ENCODE data around the gene NLRP1. TPM values are rescaled to one million over a fixed set of nuclear protein-coding genes. Genes with fewer than 3 reads are reported as not detected.
A peak's percentile ranks its signal among the peaks of the same experiment; 100 is the strongest.

The NLRP1 gene
- total RNA-seq, 1 donor from 2014 or later: 51.4 TPM

DNA sequence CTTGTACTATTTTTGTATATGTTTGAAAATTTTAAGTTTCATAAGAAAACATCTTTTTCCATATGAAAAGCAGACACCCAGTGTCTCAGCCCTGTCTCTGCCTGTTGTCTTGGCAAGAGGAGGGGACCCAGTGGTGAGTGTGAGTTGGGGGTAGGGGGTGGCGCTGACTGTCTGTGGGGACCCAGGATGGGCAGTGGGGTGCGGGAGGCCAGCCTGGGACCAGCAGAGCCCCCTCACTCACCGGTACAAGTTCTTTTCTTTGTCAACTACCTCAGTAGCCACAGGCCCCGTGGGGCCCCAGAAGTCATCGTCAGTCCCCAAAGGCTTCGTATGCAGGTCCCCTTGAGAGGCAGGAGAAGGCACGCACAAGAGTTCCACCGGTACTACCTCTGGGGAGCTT is 51.7 kb downstream of the NLRP1 start:
- intact Hi-C loops (cut with DNase I): no loop called here
- DNase-seq (ENCODE audit: low spot score): peak; percentile 47
- no peak for ATAC-seq

GRCh38 chr17:5531085-5531418 is 53.3 kb downstream of the NLRP1 start:
- peak; percentile 1 for DNase-seq (ENCODE audit: low spot score)
- intact Hi-C loops (cut with DNase I): no loop called here
- ATAC-seq: no peak

DNA sequence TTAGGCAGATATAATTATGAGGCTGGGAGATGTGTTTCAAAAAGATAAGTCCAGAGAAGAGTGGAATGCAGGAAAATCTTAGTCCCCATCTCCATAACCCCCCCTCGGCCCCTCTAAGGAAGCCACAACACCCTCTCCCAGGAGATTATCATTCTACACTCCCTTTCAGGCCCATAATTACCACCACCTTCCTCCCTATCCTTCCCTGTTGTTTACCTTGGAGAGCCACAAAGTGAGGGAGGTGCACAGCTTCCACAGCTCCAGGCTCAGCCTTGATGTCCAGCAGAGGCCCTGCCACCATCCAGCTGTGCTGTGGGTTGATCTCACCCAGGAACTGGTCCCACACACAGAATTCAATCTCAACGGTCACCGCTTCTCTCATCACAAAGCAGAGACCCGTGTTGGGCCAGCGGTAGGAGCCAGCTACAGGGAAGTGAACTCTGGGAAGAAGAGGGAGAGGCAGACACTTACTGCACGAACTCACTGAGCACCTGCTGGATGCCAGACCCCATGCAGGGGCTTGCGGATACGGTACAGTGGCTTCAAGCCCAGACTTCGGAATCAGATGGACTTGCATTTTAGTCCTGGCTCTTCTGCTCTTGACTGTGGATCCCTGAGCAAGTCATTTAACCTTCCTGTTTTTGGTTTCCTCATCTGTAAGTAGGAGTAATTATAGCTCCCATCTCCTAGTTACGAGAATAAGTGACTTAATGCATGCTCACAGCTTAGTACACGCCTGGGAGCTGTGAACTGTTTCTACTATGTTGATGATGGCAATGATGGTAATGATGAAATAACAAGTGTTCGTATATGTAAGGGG is 53.8 kb downstream of the NLRP1 start:
- peak; percentile 39 for DNase-seq (ENCODE audit: low spot score)
- ATAC-seq: no peak
- intact Hi-C loops (cut with DNase I): no loop called here

DNA sequence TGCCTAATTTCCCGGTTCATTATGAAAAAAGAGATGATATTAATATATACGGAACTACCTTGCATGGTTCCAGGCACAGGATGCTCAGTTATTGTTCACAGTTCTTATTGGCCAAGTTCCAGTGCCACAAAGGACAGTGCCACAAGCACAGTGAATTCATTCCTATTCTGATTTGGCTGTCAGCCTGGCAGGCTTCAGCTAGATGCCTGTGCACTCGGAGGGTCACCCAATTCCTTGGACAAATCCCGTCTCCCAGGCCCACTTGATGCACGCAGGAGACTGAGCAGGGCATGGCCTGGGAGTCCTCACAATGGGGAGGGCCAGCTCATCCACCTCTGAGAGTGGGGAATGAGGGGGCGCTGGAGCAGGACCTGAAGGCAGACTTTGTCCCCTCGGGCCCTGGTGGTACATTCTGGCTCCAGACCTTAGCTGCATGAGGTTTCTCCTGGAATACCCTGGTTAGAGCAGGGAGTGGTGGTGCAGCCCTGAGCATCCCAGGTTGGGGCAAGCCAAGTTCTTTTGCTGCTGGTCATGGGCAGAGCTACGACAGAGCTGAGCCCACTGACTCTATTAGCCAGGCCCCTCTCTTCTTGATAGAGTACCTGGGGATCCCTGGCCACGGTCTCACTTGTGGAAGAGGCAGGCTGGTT is 56.6 kb downstream of the NLRP1 start:
- intact Hi-C loops (cut with DNase I): no loop called here
- no peak for ATAC-seq
- peak; percentile 42 for DNase-seq (ENCODE audit: low spot score)

DNA sequence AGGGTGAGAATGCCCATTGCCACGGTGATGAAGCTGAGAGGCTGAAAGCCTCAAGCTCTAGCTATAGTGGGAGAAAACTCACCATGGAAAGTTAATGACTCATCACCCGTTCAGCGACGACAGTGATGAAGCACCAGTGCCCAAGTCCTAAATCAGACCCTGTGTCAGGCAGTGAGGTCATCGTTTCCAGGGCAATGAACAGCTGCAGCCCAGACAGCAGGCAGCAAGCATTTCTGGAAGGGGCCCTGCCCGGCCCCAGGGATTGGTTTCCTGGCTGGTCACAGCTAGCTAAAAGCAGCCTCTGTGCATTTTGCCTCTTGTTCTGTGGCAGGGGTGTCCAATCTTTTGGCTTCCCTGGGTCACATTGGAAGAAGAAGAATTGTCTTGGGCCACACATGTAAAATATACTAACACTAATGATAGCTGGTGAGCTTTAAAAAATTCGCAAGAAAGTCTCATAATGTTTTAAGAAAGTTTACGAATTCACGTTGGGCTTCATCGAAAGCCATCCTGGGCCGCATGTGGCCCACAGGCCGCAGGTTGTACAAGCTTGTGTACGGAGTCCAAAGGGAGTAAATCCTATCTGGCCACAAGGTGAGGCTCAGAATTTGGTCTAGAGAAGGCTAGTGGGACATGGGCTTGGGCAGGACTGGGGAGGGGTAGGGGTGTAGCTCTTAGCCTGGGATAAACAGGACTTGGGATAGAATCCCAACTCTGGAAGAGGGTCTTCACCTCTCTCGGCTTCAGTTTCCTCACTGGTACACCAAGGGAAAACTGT is 57.3 kb downstream of the NLRP1 start:
- peak; percentile 4 for DNase-seq (ENCODE audit: low spot score)
- intact Hi-C loops (cut with DNase I): no loop called here

DNA sequence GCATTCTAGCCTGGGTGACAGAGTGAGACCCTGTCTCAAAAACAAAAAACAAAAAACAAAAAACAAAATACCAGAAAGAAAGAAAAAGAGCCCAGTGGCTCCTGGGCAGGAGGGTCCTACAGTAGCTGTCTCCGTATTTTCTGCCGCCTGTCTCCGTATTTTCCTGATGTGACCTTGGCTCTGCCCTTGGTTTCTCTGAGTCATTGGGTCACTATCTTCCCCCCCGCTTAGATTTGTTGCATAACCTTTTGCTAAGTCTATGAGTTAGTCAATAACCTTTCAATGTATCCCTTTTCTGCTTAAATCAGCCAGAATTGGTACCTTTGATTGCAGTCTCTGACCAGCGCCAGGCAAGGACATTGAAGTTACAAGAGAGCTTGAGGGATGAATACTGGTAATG is 61.1 kb downstream of the NLRP1 start:
- intact Hi-C loops (cut with DNase I): no loop called here
- ATAC-seq (no peak), DNase-seq (ENCODE audit: low spot score) (no peak)

More for the DNA sequence above, 57.3 kb downstream of the NLRP1 start:
- ATAC-seq: peak; percentile 30

- ATAC-seq (no peak), DNase-seq (ENCODE audit: low spot score) (no peak)
Observed at GRCh38 chr17:5522476-5522875, 61.8 kb downstream of the NLRP1 start.

GRCh38 chr17:5516060-5516792 is 68.1 kb downstream of the NLRP1 start:
- DNase-seq (ENCODE audit: low spot score): no peak
- ATAC-seq: no peak
- intact Hi-C loops (cut with DNase I): no loop called here

More at GRCh38 chr17:5522476-5522875, 61.8 kb downstream of the NLRP1 start:
- intact Hi-C loops (cut with DNase I): no loop called here

- no peak for ATAC-seq
- intact Hi-C loops (cut with DNase I): no loop called here
- DNase-seq (ENCODE audit: low spot score): peak; percentile 26
Observed at GRCh38 chr17:5514976-5515375, 69.3 kb downstream of the NLRP1 start.

DNA sequence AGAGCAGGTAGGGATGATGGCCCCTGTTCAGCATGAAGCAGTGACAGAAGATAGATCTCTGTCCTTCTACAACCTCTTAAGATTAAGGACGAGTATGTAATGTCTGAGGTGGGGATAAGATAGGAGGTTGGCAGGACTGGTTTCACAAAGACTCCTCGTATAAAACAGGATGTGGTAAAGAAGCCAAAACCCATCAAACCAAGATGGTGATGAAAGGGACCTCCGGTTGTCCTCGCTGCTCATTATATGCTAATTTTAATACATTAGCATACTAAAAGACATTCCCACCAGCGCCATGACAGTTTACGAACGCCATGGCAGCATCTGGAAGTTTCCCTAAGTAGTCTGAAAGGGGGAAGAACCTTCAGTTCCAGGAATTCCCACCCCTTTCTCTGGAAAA is 70.7 kb downstream of the NLRP1 start:
- no peak for ATAC-seq

DNA sequence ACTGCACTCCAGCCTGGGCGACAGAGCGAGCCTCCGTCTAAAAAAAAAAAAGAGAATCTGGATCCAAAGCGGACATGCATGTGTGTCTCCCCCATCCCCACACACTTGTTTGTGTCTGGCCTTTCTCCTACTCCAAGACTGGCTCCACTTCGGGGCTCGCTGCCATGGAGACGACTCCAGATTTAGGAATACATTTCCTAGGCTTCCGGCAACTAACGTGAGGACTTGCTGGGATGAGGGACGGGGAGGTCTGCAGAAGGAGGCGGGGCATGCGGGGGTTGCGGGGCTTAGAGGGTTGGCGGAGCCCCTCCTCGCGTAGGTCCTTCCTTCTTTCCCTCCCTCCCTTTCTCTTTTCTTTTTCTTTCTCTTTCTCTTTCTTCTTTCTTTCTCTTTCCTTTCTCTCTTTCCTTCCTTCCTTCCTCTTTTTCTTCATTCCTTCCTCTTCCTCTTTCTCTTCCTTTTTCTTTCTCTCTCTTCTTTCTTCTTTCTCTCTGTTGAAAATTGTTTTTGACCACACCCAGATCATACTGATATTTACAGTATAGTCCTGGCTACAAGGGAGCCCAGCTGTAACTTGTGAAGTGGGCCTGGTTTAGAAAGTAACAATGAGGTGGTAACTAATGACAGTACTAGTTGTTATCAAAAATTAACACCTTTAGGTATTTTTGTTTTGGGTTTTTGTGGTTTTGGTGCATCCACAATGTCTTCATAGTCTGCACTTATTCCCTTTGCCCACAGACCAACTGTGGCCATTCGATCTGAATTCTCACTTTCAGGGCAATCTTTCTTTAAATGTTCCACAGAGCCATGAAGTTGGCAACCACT is 72.7 kb downstream of the NLRP1 start:
- ATAC-seq (no peak), DNase-seq (ENCODE audit: low spot score) (peak; percentile 30)
- intact Hi-C loops (cut with DNase I): no loop called here

More for the DNA sequence above, 70.7 kb downstream of the NLRP1 start:
- peak; percentile 9 for DNase-seq (ENCODE audit: low spot score)
- intact Hi-C loops (cut with DNase I): no loop called here

DNA sequence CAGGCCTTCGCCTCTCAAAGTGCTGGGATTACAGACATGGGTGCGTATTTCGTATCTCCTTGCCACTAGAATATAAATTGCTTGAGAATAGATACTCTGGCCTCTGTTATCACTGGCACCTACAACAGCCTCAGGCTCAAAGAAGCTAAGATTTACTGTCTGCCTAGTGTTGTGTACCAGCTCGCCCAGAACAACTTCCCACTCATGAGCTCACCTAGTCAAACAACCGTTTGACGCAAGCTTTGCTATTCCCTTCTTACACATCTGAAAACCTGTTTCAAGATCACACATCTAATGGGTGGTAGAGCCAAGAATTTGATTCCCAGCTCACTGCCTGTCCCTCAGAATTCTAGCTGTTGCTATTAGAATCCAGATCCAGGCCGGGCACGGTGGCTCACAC is 73.5 kb downstream of the NLRP1 start:
- no peak for DNase-seq (ENCODE audit: low spot score)
- no peak for ATAC-seq
- intact Hi-C loops (cut with DNase I): no loop called here

- intact Hi-C loops (cut with DNase I): no loop called here
- peak; percentile 13 for DNase-seq (ENCODE audit: low spot score)
- no peak for ATAC-seq
Observed at GRCh38 chr17:5509482-5509881, 74.8 kb downstream of the NLRP1 start.

GRCh38 chr17:5508810-5509209 is 75.5 kb downstream of the NLRP1 start:
- no peak for ATAC-seq
- intact Hi-C loops (cut with DNase I): no loop called here
- no peak for DNase-seq (ENCODE audit: low spot score)

DNA sequence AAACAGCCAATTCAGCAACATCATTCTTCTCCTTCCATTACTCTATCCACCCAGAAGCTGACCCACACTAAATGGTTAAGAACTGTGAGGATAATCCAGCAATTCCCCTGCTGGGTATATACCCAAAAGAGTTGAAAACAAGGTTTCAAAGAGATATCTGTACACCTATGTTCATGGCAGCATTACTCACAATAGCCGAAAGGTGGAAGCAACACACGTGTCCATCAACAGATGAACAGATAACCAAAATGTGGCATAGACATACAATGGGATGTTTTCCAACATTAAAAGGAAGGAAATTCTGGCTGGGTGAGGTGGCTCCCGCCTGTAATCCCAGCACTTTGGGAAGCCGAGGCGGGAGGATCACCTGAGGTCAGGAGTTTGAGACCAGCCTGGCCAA is 78.0 kb downstream of the NLRP1 start:
- intact Hi-C loops (cut with DNase I): no loop called here
- ATAC-seq: no peak
- DNase-seq (ENCODE audit: low spot score): no peak

DNA sequence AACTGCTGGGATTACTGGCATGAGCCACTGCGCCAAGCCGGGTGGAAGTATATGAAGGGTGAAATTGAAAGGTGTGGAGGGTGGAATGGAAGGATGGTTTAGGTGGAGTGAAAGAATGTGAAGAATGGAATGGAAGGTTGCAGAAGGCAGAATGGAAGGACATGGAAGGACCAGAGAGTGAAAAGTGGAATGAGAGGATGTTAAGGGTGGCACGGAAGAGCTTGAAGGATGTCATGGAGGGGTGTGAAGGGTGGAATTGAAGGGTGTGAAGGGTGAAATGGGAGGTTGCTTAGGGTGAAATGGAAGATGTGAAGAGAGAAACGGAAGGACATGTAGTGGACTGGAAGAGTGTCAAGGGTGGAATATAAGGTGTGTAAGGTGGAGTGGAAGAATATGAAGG is 81.8 kb downstream of the NLRP1 start:
- DNase-seq (ENCODE audit: low spot score) (no peak), ATAC-seq (no peak)
- intact Hi-C loops (cut with DNase I): no loop called here

GRCh38 chr17:5501685-5502084 is 82.6 kb downstream of the NLRP1 start:
- DNase-seq (ENCODE audit: low spot score) (peak; percentile 45), ATAC-seq (no peak)
- intact Hi-C loops (cut with DNase I): no loop called here

GRCh38 chr17:5500589-5501391 is 83.5 kb downstream of the NLRP1 start:
- DNase-seq (ENCODE audit: low spot score): peak; percentile 85
- intact Hi-C loops (cut with DNase I): no loop called here
- peak; percentile 96 for ATAC-seq
